ENCODE data around the gene IGLL5. TPM values are rescaled to one million over a fixed set of nuclear protein-coding genes. Genes with fewer than 3 reads are reported as not detected.

The IGLL5 gene
- total RNA-seq: not detected

- CTCF ChIA-PET: interaction anchor here (1.1 to 1.8 kb wide), 2 partner anchors 10 to 78 kb away, joined by 3 to 5 read pairs; no protein-coding TSS in a partner anchor
- POLR2A ChIA-PET: no interaction called here
These were observed at the start of gene IGLL5 for GRCh38 chr22:22887621-22888503. IGLL5 (plus strand) TSS chr22:22887816; CDS start chr22:22888054, 238 bp downstream.

GRCh38 chr22:22838148-22838786 lies 49.3 kb upstream of the IGLL5 start:
- POLR2A ChIA-PET: no interaction called here
- CTCF ChIA-PET: interaction anchor here (0.7 to 3.8 kb wide), 3 partner anchors 10 to 148 kb away, joined by 3 to 16 read pairs (median 6); no protein-coding TSS in a partner anchor

- ChIA-PET POLR2A (no interaction called here), CTCF (interaction anchor here (2.7 to 3.8 kb wide), 2 partner anchors 8 to 30 kb away, joined by 6 to 16 read pairs; no protein-coding TSS in a partner anchor)
These were observed 47.9 kb upstream of the IGLL5 start for GRCh38 chr22:22839570-22840314.

GRCh38 chr22:22840780-22841179 lies 46.8 kb upstream of the IGLL5 start:
- POLR2A ChIA-PET: no interaction called here
- CTCF ChIA-PET: no interaction called here

GRCh38 chr22:22841598-22841997 lies 46.0 kb upstream of the IGLL5 start:
- POLR2A ChIA-PET: no interaction called here
- CTCF ChIA-PET: interaction anchor here (1.9 kb wide), 1 partner anchor 32 kb away, joined by 6 read pairs; no protein-coding TSS in a partner anchor

- ChIA-PET POLR2A (interaction anchor here (0.7 kb wide), 2 partner anchors 16 to 56 kb away, joined by 3 read pairs; no protein-coding TSS in a partner anchor), CTCF (interaction anchor here (1.0 to 1.9 kb wide), 2 partner anchors 32 to 54 kb away, joined by 3 to 6 read pairs; no protein-coding TSS in a partner anchor)
These were observed 45.5 kb upstream of the IGLL5 start for GRCh38 chr22:22842085-22842484.

GRCh38 chr22:22843848-22844247 lies 43.8 kb upstream of the IGLL5 start:
- POLR2A ChIA-PET: no interaction called here
- CTCF ChIA-PET: no interaction called here

- ChIA-PET POLR2A (no interaction called here), CTCF (interaction anchor here (0.9 to 3.1 kb wide), 4 partner anchors 17 to 58 kb away, joined by 3 to 18 read pairs (median 5); no protein-coding TSS in a partner anchor)
These were observed 40.4 kb upstream of the IGLL5 start for GRCh38 chr22:22847241-22847640.

- ChIA-PET POLR2A (interaction anchor here (0.6 kb wide), 1 partner anchor 29 kb away, joined by 3 read pairs; no protein-coding TSS in a partner anchor), CTCF (interaction anchor here (0.6 to 4.1 kb wide), 23 partner anchors 10 to 293 kb away, joined by 3 to 25 read pairs (median 5); no protein-coding TSS in a partner anchor)
These were observed 39.2 kb upstream of the IGLL5 start for GRCh38 chr22:22848364-22848866.

- POLR2A ChIA-PET: no interaction called here
- CTCF ChIA-PET: interaction anchor here (0.7 to 4.1 kb wide), 11 partner anchors 28 to 106 kb away, joined by 3 to 25 read pairs (median 5); no protein-coding TSS in a partner anchor
These were observed 37.7 kb upstream of the IGLL5 start for GRCh38 chr22:22849640-22850610.

GRCh38 chr22:22851969-22852368 lies 35.6 kb upstream of the IGLL5 start:
- CTCF ChIA-PET: interaction anchor here (0.7 to 1.6 kb wide), 3 partner anchors 27 to 34 kb away, joined by 3 to 5 read pairs (median 4); no protein-coding TSS in a partner anchor
- POLR2A ChIA-PET: no interaction called here

GRCh38 chr22:22853713-22854112 lies 33.9 kb upstream of the IGLL5 start:
- CTCF ChIA-PET: no interaction called here
- POLR2A ChIA-PET: no interaction called here

GRCh38 chr22:22854466-22854865 lies 33.1 kb upstream of the IGLL5 start:
- ChIA-PET POLR2A (no interaction called here), CTCF (no interaction called here)

GRCh38 chr22:22855085-22855484 lies 32.5 kb upstream of the IGLL5 start:
- ChIA-PET CTCF (interaction anchor here (0.9 to 2.0 kb wide), 13 partner anchors 9 to 113 kb away, joined by 3 to 9 read pairs (median 4); no protein-coding TSS in a partner anchor), POLR2A (interaction anchor here (0.6 kb wide), 1 partner anchor 29 kb away, joined by 4 read pairs; no protein-coding TSS in a partner anchor)

GRCh38 chr22:22855617-22856308 lies 31.9 kb upstream of the IGLL5 start:
- CTCF ChIA-PET: interaction anchor here (0.8 to 2.0 kb wide), 14 partner anchors 9 to 114 kb away, joined by 3 to 9 read pairs (median 4); no protein-coding TSS in a partner anchor

GRCh38 chr22:22856364-22856763 lies 31.3 kb upstream of the IGLL5 start:
- CTCF ChIA-PET: interaction anchor here (0.8 to 2.0 kb wide), 9 partner anchors 8 to 46 kb away, joined by 3 to 9 read pairs (median 5); no protein-coding TSS in a partner anchor

More at GRCh38 chr22:22855617-22856308, 31.9 kb upstream of the IGLL5 start:
- POLR2A ChIA-PET: interaction anchor here (0.6 kb wide), 1 partner anchor 29 kb away, joined by 4 read pairs; no protein-coding TSS in a partner anchor

More at GRCh38 chr22:22856364-22856763, 31.3 kb upstream of the IGLL5 start:
- POLR2A ChIA-PET: no interaction called here

Measured in activated CD8-positive, alpha-beta memory T cell treated with anti-CD3 and anti-CD28 coated beads for 36 hours (primary cell).